ENCODE measurements around the gene NFATC3. TPM values are rescaled to one million over a fixed set of nuclear protein-coding genes. Genes with fewer than 3 reads are reported as not detected.
A peak's percentile ranks its signal among the peaks of the same experiment; 100 is the strongest.

The NFATC3 gene
- total RNA-seq, 2 donors from 2014 or later: 15.5 to 19.5 TPM

DNA sequence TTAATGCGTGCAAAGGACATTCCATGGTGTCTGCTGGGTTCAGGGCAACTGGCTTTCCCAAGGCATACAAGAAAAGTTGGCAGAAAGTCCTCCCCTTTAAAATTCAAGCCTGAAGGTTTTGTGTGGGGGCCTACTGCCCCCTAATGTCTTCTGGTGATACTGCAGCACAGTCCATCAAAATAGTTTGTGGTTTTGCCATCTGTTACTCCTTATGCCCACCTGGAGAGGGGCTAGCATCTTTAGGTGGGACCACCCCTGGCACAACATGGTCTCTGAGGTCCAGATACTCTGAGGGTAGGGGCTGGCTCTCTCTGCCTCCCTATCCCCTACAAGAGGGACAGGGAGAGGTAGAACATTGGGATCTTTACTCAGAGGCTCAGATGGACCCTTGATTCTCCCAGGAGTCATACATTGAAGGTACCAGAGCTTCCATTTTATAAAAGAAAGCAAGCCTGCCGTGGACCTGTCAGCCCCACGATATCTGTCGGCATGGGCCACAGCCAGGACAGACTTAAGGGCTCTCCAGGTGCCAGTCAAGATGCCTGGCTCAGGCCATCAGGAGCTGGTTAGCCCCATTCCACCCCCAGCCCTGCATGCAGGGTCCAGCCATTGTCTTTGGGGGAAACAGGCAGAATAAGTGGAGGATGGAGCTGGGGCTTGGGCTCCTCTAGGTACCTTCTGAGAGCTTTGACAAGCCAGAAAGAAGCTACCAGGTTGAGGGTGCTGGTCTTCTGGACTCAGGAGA lies 144.4 kb downstream of the NFATC3 start:
- Histone ChIP-seq H3K4me3 (no peak overlapping the region), H3K9me3 (no peaks in the 10 kb centered on the region), H3K4me1 (peaks cover 55% of the 10 kb centered on the region), H3K36me3 (replicated peaks in 1 of 2; ENCODE audit: insufficient read depth in 1 of 2, low read depth in 2 of 2) (peaks cover 11 to 32% of the 10 kb centered on the region in 2 donors), H3K27me3 (no peaks in the 10 kb centered on the region), H3K27ac (peak overlapping the region in 2 of 4 donors; percentile 3 to 37)
- DNase-seq: peak; percentile 59 to 67 (median 64)
- peak; percentile 25 for ATAC-seq
- intact Hi-C loops (cut with DNase I): loop anchor here (10.0 kb wide), 2 partner anchors 145 to 165 kb away; partner anchors contain the start of gene NFATC3
- WGBS, 2 donors: 37 to 64% methylated on average over 4 of the region's 4 CpGs
- TF ChIP-seq, protein P1, sequence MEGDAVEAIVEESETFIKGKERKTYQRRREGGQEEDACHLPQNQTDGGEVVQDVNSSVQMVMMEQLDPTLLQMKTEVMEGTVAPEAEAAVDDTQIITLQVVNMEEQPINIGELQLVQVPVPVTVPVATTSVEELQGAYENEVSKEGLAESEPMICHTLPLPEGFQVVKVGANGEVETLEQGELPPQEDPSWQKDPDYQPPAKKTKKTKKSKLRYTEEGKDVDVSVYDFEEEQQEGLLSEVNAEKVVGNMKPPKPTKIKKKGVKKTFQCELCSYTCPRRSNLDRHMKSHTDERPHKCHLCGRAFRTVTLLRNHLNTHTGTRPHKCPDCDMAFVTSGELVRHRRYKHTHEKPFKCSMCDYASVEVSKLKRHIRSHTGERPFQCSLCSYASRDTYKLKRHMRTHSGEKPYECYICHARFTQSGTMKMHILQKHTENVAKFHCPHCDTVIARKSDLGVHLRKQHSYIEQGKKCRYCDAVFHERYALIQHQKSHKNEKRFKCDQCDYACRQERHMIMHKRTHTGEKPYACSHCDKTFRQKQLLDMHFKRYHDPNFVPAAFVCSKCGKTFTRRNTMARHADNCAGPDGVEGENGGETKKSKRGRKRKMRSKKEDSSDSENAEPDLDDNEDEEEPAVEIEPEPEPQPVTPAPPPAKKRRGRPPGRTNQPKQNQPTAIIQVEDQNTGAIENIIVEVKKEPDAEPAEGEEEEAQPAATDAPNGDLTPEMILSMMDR (IDR thresholded peaks at IDR 0.05): peak; percentile 77 to 94 (median 88)
- peak in 1 of 3 donors; percentile 8 for TF ChIP-seq POLR2A (IDR thresholded peaks at IDR 0.05)

DNA sequence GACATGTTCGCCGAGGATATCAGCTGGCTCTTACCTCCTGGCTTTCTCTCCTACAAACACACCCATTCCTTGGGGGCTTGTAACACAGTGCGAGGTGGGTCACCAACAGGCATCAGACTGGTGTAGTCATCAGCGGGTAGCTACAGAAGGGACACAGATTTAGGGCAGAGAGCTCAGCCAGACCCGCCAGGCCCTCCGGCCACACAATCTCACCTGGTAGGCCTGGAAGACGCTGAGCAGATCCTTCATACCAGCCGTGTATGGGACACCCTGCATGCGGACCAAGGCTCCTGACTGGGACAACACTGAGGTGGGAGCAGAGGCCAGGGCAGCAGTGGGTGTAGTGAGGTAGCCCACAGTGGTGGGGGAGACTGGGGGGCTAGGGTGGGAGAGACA lies 145.0 kb downstream of the NFATC3 start:
- ATAC-seq: no peak
- Histone ChIP-seq H3K4me1 (peaks cover 56% of the 10 kb centered on the region), H3K36me3 (replicated peaks in 1 of 2; ENCODE audit: insufficient read depth in 1 of 2, low read depth in 2 of 2) (peaks cover 11 to 32% of the 10 kb centered on the region in 2 donors), H3K27ac (peak overlapping the region in 1 of 4 donors; percentile 37), H3K4me3 (no peak overlapping the region), H3K9me3 (no peaks in the 10 kb centered on the region), H3K27me3 (no peaks in the 10 kb centered on the region)
- DNase-seq: no peak
- intact Hi-C loops (cut with DNase I): loop anchor here (10.0 kb wide), 1 partner anchor 165 kb away; no protein-coding TSS in a partner anchor
- TF ChIP-seq, protein P1 (IDR thresholded peaks at IDR 0.05): no peak
- TF ChIP-seq POLR2A (IDR thresholded peaks at IDR 0.05): no peak
- 60 to 86% methylated on average over 2 to 9 of the region's 9 CpGs for WGBS, 2 donors

DNA sequence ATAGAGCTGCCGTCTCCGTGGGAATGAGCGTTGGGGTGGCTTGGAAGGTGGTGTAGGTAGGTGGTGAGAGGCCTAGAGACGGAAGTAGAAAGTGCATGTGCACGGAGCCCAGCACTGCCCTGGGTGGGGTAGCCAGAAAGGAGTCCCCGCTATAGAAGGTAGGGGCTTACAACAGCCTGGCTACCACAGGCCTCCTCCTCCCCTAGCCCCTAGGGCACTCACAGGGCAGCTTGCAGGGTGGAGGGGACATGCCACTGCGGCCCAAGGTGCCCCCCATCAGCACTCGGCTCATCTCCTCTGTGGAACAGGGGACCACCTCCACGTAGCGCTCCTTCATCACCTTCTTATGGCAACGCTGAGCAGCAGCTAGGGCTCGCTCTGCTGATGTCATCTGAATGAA lies 145.8 kb downstream of the NFATC3 start:
- DNase-seq (no peak), ATAC-seq (no peak)
- TF ChIP-seq, protein P1 (IDR thresholded peaks at IDR 0.05): no peak
- no peak for TF ChIP-seq POLR2A (IDR thresholded peaks at IDR 0.05)
- Histone ChIP-seq H3K36me3 (replicated peaks in 1 of 2; ENCODE audit: insufficient read depth in 1 of 2, low read depth in 2 of 2) (peaks cover 11 to 32% of the 10 kb centered on the region in 2 donors), H3K27me3 (no peaks in the 10 kb centered on the region), H3K4me1 (peaks cover 56% of the 10 kb centered on the region), H3K4me3 (no peak overlapping the region), H3K27ac (no peak overlapping the region), H3K9me3 (no peaks in the 10 kb centered on the region)
- intact Hi-C loops (cut with DNase I): loop anchor here (10.0 kb wide), 1 partner anchor 166 kb away; no protein-coding TSS in a partner anchor
- 87 to 91% methylated on average over 12 of the region's 12 CpGs for WGBS, 2 donors

DNA sequence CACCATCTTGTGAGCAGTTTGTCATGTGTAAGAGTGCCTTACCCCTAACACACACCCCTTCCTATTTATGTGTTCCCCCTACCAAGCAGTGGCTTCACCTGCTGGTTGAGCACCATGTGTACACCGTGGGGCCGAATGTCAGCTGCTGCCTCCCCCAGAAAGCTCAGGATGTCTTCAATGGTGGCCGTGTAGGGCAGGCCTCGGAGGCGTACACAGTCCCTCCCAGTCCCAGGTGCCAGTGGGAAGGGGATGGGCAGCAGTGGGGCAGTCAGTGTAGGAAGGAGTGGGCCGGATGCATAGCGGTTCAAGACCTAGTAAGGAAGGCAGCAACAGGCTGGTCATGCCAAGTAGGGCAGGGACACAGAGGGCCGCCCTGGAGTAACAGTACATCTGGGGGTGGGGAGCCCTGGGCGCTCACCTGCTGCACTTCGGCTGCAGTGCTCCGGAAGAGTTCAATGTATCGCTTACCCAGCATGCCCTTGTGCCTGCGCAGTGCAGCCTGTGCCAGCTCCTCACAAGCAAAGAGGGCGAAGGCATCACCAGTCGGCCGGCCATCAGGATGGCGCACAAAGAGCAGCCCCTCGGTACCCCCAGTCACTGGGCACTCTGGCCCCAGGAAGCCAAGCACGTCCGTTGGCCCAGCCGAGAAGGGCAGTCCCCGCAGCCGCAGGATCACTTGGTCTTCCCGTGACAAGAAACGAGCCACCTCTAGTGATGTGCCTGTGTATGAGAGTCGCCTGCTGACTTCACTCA lies 146.4 kb downstream of the NFATC3 start:
- H3K9me3 ChIP-seq: no peaks in the 10 kb centered on the region
- 76 to 84% methylated on average over 5 to 26 of the region's 26 CpGs for WGBS, 2 donors
- TF ChIP-seq POLR2A (IDR thresholded peaks at IDR 0.05): no peak
- TF ChIP-seq, protein P1 (IDR thresholded peaks at IDR 0.05): no peak
- no peak overlapping the region for H3K4me3 ChIP-seq
- peaks cover 60% of the 10 kb centered on the region for H3K4me1 ChIP-seq
- DNase-seq (no peak), ATAC-seq (no peak)
- peaks cover 11 to 32% of the 10 kb centered on the region in 2 donors for H3K36me3 ChIP-seq (replicated peaks in 1 of 2; ENCODE audit: insufficient read depth in 1 of 2, low read depth in 2 of 2)
- H3K27me3 ChIP-seq: no peaks in the 10 kb centered on the region
- no peak overlapping the region for H3K27ac ChIP-seq
- intact Hi-C loops (cut with DNase I): loop anchor here (10.0 kb wide), 1 partner anchor 167 kb away; no protein-coding TSS in a partner anchor

Measured in body of pancreas (tissue), 4 donors.